K562 (cell line): ENCODE results near the gene FMN2. TPM values are rescaled to one million over a fixed set of nuclear protein-coding genes. Genes with fewer than 3 reads are reported as not detected.

ENCODE experiments used
- ATAC-seq: fragments of 200-7000 bp; cut with Tn5 transposase; 3 replicates; pipeline ENCODE4 v1.9.1; 2020; ENCODE audit warnings: moderate library complexity
- BruUV-seq: library from RNA; stranded (reverse); fragments of 400-500 nt; replicated peaks from 2 replicates; lab custom pipeline; 2021; lab: Mats Ljungman, UMichigan
- CTCF ChIA-PET: fragments of 300-600 bp; formaldehyde crosslinking; extraction: SDS; loops from one replicate; lab custom pipeline; 2021; ENCODE audit warnings: low intra/inter-chr PET ratio; lab: Yijun Ruan, JAX
- POLR2A ChIA-PET: fragments of 300-600, 350-650 bp; sonication (Branson Sonifier 250); formaldehyde crosslinking; extraction: SDS; loops from one replicate; lab custom pipeline; 2021; ENCODE audit warnings: antibody characterized with exemption, inconsistent platforms; lab: Yijun Ruan, JAX
- DNase-seq, 4 experiments: peaks; one replicate each; pipeline versions ENCODE4 v3.0.0 to v3.0.0-alpha.2; 2011 to 2018; ENCODE audit warnings: low spot score in 3 of 4, mixed read lengths in 3 of 4; ENCODE audit errors: extremely low read depth in 1 of 4
- FAIRE-seq: peaks from 2 replicates; lab custom pipeline; 2011; peaks lifted over from hg19 to GRCh38; lab: Jason Lieb, UNC
- H2AFZ ChIP-seq: 2 replicates; pipeline ENCODE4 v1.6.0; 2011; ENCODE audit warnings: low read depth, low read length, control low read depth, inconsistent platforms
- H3K27ac ChIP-seq: fragments of 200-600 bp; 3 replicates; pipeline ENCODE4 v1.8.0; 2011; ENCODE audit warnings: low read depth, mild to moderate bottlenecking, control low read depth, inconsistent platforms, low read length, moderate library complexity, mixed read lengths; ENCODE audit errors: extremely low read depth
- H3K27me3 ChIP-seq, 2 experiments: fragments of 300-600 bp in 1 of 2; 2 replicates in 1 of 2; 3 replicates in 1 of 2; pipeline versions ENCODE4 v1.6.0 to v1.8.0; 2011; ENCODE audit warnings: inconsistent platforms in 2 of 2, low read length in 2 of 2, mild to moderate bottlenecking in 1 of 2, mixed read lengths in 1 of 2, moderate library complexity in 1 of 2; ENCODE audit not compliant: control insufficient read depth in 2 of 2, insufficient read depth in 2 of 2
- H3K36me3 ChIP-seq: fragments of 300-600 bp; 3 replicates; pipeline ENCODE4 v1.8.0; 2011; ENCODE audit warnings: mild to moderate bottlenecking, low read length, inconsistent platforms; ENCODE audit not compliant: control insufficient read depth, insufficient read depth
- H3K4me1 ChIP-seq, 2 experiments: fragments of 200-600 bp in 1 of 2; replicated peaks in 1 of 2; 2 replicates in 1 of 2; 3 replicates in 1 of 2; pipeline versions ENCODE4 v1.5.1 to v1.8.0; 2011; ENCODE audit warnings: inconsistent platforms in 2 of 2, low read length in 2 of 2, mild to moderate bottlenecking in 1 of 2, mixed read lengths in 1 of 2, moderate library complexity in 1 of 2; ENCODE audit not compliant: control insufficient read depth in 2 of 2, insufficient read depth in 2 of 2
- H3K4me2 ChIP-seq: 2 replicates; pipeline ENCODE4 v1.6.1; 2011; ENCODE audit warnings: low read length, control low read depth, inconsistent platforms, mixed read lengths; ENCODE audit not compliant: insufficient read depth
- H3K4me3 ChIP-seq: fragments of 200-600 bp; sonication (generic), shearing (Covaris generic); 2 replicates; pipeline ENCODE4 v1.5.1; 2016; ENCODE audit warnings: control low read depth, inconsistent platforms
- H3K79me2 ChIP-seq: fragments of 200-600 bp; 3 replicates; pipeline ENCODE4 v1.8.0; 2011; ENCODE audit warnings: low read length, inconsistent platforms; ENCODE audit not compliant: control insufficient read depth, insufficient read depth
- H3K9ac ChIP-seq, 2 experiments: 2 replicates each; pipeline versions ENCODE4 v1.6.0 to v1.6.1; 2011; ENCODE audit warnings: low read depth in 2 of 2, low read length in 2 of 2, control low read depth in 1 of 2, inconsistent platforms in 1 of 2, mild to moderate bottlenecking in 1 of 2, mixed read lengths in 1 of 2; ENCODE audit not compliant: insufficient read depth in 1 of 2
- H3K9me1 ChIP-seq: one replicate; pipeline ENCODE4 v1.6.0; 2011; ENCODE audit warnings: inconsistent platforms, mild to moderate bottlenecking, low read length, moderate library complexity; ENCODE audit not compliant: control insufficient read depth, insufficient read depth
- H3K9me3 ChIP-seq: replicated peaks from 2 replicates; pipeline ENCODE4 v1.5.1; 2011; ENCODE audit warnings: low read depth, low read length, inconsistent platforms; ENCODE audit not compliant: control insufficient read depth, insufficient read depth
- H4K20me1 ChIP-seq: replicated peaks from 2 replicates; pipeline ENCODE4 v1.6.1; 2011; ENCODE audit warnings: low read length, inconsistent platforms, mixed read lengths; ENCODE audit not compliant: control insufficient read depth, insufficient read depth
- ELF1 ChIP-seq: fragments of 200-800 bp; sonication (Bioruptor generic); IDR thresholded peaks from 2 replicates; pipeline ENCODE4 v1.6.1; 2016; ENCODE audit warnings: missing genetic modification characterization, missing compliant biosample characterization
- HEY1 ChIP-seq: fragments of 250-450 bp; sonication (Bioruptor Pico); IDR thresholded peaks from 2 replicates; pipeline ENCODE4 v1.5.0; 2020; ENCODE audit warnings: mild to moderate bottlenecking, moderate library complexity, borderline replicate concordance
- MTA1 ChIP-seq: fragments of 450-650 bp; IDR thresholded peaks from 2 replicates; pipeline ENCODE4 v1.6.1; 2017; ENCODE audit warnings: borderline replicate concordance
- PRDM10 ChIP-seq: fragments of 450-650 bp; IDR thresholded peaks from 2 replicates; pipeline ENCODE4 v1.6.1; 2018; ENCODE audit not compliant: partially characterized antibody
- ZBTB33 ChIP-seq: sonication (generic); formaldehyde crosslinking; IDR thresholded peaks from 2 replicates; pipeline ENCODE4 v1.8.1; 2023; ENCODE audit warnings: mild to moderate bottlenecking, missing genetic modification reagents
- ZNF639 ChIP-seq, 2 experiments: fragments of 200-800 bp in 1 of 2; sonication (Bioruptor generic) in 1 of 2; sonication (generic) in 1 of 2; formaldehyde crosslinking in 1 of 2; IDR thresholded peaks in 1 of 2; conservative IDR thresholded peaks in 1 of 2; 2 replicates each; pipeline versions ENCODE4 v1.5.0 to v1.6.1; 2016 to 2020; ENCODE audit warnings: missing compliant biosample characterization in 1 of 2, missing genetic modification characterization in 1 of 2, missing genetic modification reagents in 1 of 2
- WGBS: fragments of 100-300 bp; shearing (Covaris generic); methylation state at CpG from one replicate; pipeline ENCODE4 v1.1.6; 2016; ENCODE audit warnings: low coverage, mixed read lengths; ENCODE audit not compliant: insufficient coverage; ENCODE audit errors: missing lambda C conversion rate; 5-methylcytosine and 5-hydroxymethylcytosine counted together
- in situ Hi-C: fragments of 300-500 bp; cut with MboI; formaldehyde crosslinking; loops from 4 replicates; pipeline ENCODE4 v1.15.0; 2018; ENCODE audit warnings: inconsistent platforms, mixed read lengths
- intact Hi-C: fragments of 100-400 bp; cut with micrococcal nuclease; formaldehyde crosslinking; loops from 2 replicates; pipeline ENCODE4 v1.14.2; 2022
- polyA plus RNA-seq, 8 experiments: library from polyadenylated mRNA; depleted of rRNA in 4 of 8; stranded (reverse) in 5 of 8; unstranded in 3 of 8; fragments of >200 nt; fragmentation: Nextera tagmentation in 2 of 8; fragmentation: Illumina TruSeq in 1 of 8; extraction: Ambion mirVana in 2 of 8; extraction: Trizol in 1 of 8; gene quantifications; 2 replicates each; pipeline versions ENCODE4 v1.2.1 to v1.2.3, GENCODE V29; 2011 to 2014; ENCODE audit warnings: inconsistent platforms in 1 of 8, missing spikeins in 1 of 8
- total RNA-seq, 7 experiments: library from RNA; depleted of rRNA in 6 of 7; stranded (reverse); fragments of >200 nt in 6 of 7; fragmentation: Illumina TruSeq in 2 of 7; extraction: Trizol in 2 of 7; gene quantifications; 2 replicates each; pipeline versions ENCODE4 v1.2.1 to v1.2.3, GENCODE V29; 2011 to 2021; ENCODE audit warnings: low replicate concordance in 1 of 7

FMN2 gene
- total and polyA plus RNA-seq, 9 of the 15 experiments (the other 6 are each of a cell fraction or from before 2014, with no cell fraction given), result 0.15 to 0.45 (median 0.16) TPM; not detected in 3

- no peak for TF ChIP-seq ZBTB33 (CRISPR knock-in tag)
Measured at GRCh38 chr1:240116831-240117769, 25.4 kb downstream of the FMN2 start (continued).

- no peak overlapping the region for H2AFZ ChIP-seq
- in situ Hi-C loops, result no loop called here
Measured at GRCh38 chr1:240117930-240118329, 26.2 kb downstream of the FMN2 start.

More at GRCh38 chr1:240117930-240118329, 26.2 kb downstream of the FMN2 start:
- 0% methylated on average over 3 of the region's 3 CpGs for WGBS
- Histone ChIP-seq H3K9me1 (no peaks in the 10 kb centered on the region), H3K36me3 (no peaks in the 10 kb centered on the region), H3K4me3 (no peak overlapping the region), H3K27ac (no peak overlapping the region), H3K4me1 (no peaks in the 10 kb centered on the region), H3K79me2 (no peaks in the 10 kb centered on the region), H4K20me1 (no peaks in the 10 kb centered on the region), H3K4me2 (no peak overlapping the region), H3K9me3 (no peaks in the 10 kb centered on the region), H3K9ac (no peak overlapping the region), H3K27me3 (no peaks in the 10 kb centered on the region)
- ChIA-PET POLR2A (interaction anchor here (0.6 kb wide), 1 partner anchor 28 kb away, joined by 3 read pairs; no protein-coding TSS in a partner anchor), CTCF (no interaction called here)
- intact Hi-C loops, result no loop called here
- FAIRE-seq (no peak), DNase-seq (no peak), ATAC-seq (no peak)
- no TSS peak for BruUV-seq
- no peak for TF ChIP-seq ZNF639 (CRISPR knock-in tag; conservative IDR thresholded peaks at IDR 0.05 in 1 of 2, IDR thresholded peaks at IDR 0.05 in 1 of 2)
- TF ChIP-seq ELF1 (tag), result no peak
- no peak for TF ChIP-seq HEY1 (CRISPR knock-in tag)
- no peak for TF ChIP-seq MTA1
- TF ChIP-seq PRDM10, result no peak
